GM12878 (cell line): ENCODE results near the gene PAK6. TPM values are rescaled to one million over a fixed set of nuclear protein-coding genes. Genes with fewer than 3 reads are reported as not detected.

ENCODE experiments used
- ATAC-seq: fragments of 200-7000 bp; cut with Tn5 transposase; 3 replicates; pipeline ENCODE4 v1.9.1; 2020; ENCODE audit warnings: mild to moderate bottlenecking, moderate library complexity
- BruUV-seq: library from RNA; stranded (reverse); fragments of 400-500 nt; replicated peaks from 2 replicates; lab custom pipeline; 2021; lab: Mats Ljungman, UMichigan
- CTCF ChIA-PET: fragments of 300-600 bp; sonication (Branson Sonifier 250); formaldehyde crosslinking; extraction: SDS; loops from one replicate; lab custom pipeline; 2021; ENCODE audit warnings: inconsistent platforms; lab: Yijun Ruan, JAX
- POLR2A ChIA-PET: fragments of 350-600 bp; formaldehyde crosslinking; extraction: SDS; loops from one replicate; lab custom pipeline; 2021; ENCODE audit warnings: inconsistent platforms; lab: Charles Lee
- RAD21 ChIA-PET: fragments of 300-600 bp; sonication (Branson Sonifier 250); formaldehyde crosslinking; loops from one replicate; lab custom pipeline; 2023; ENCODE audit warnings: antibody characterized with exemption; ENCODE audit not compliant: unreplicated experiment; lab: Charles Lee
- SMC1A ChIA-PET: fragments of 300-600 bp; sonication (Branson Sonifier 250); formaldehyde crosslinking; loops from one replicate; lab custom pipeline; 2023; ENCODE audit not compliant: unreplicated experiment, uncharacterized antibody; lab: Charles Lee
- DNase-seq: peaks from one replicate; pipeline ENCODE4 v3.0.0-alpha.2; 2011; ENCODE audit warnings: low read depth, low spot score
- FAIRE-seq: peaks from 3 replicates; lab custom pipeline; 2011; peaks lifted over from hg19 to GRCh38; lab: Jason Lieb, UNC
- H2AFZ ChIP-seq: 2 replicates; pipeline ENCODE4 v1.6.0; 2011; ENCODE audit warnings: low read depth, low read length, control low read depth; ENCODE audit not compliant: control insufficient read depth
- H3K27ac ChIP-seq: 2 replicates; pipeline ENCODE4 v1.5.1; 2011; ENCODE audit warnings: control low read depth; ENCODE audit not compliant: control insufficient read depth, insufficient read depth
- H3K27me3 ChIP-seq, 2 experiments: replicated peaks in 1 of 2; 2 replicates each; pipeline versions ENCODE4 v1.6.0 to v1.6.1; 2011; ENCODE audit warnings: low read length in 1 of 2; ENCODE audit not compliant: control insufficient read depth in 2 of 2, insufficient read depth in 2 of 2
- H3K36me3 ChIP-seq, 2 experiments: 2 replicates each; pipeline ENCODE4 v1.5.1; 2011; ENCODE audit warnings: low read length in 1 of 2; ENCODE audit not compliant: control insufficient read depth in 2 of 2, insufficient read depth in 2 of 2
- H3K4me1 ChIP-seq: 2 replicates; pipeline ENCODE4 v1.6.1; 2011; ENCODE audit warnings: mild to moderate bottlenecking, low read length, moderate library complexity, mixed read lengths; ENCODE audit not compliant: control insufficient read depth, insufficient read depth
- H3K4me2 ChIP-seq: 2 replicates; pipeline ENCODE4 v1.6.0; 2011; ENCODE audit warnings: control low read depth; ENCODE audit not compliant: control insufficient read depth, insufficient read depth
- H3K4me3 ChIP-seq: fragments of 200-600 bp; sonication (generic); 2 replicates; pipeline ENCODE4 v1.5.1; 2016
- H3K79me2 ChIP-seq: 2 replicates; pipeline ENCODE4 v1.6.0; 2011; ENCODE audit warnings: low read length; ENCODE audit not compliant: control insufficient read depth, insufficient read depth
- H3K9ac ChIP-seq: 2 replicates; pipeline ENCODE4 v1.8.0; 2011; ENCODE audit warnings: low read length, control low read depth, mixed read lengths; ENCODE audit not compliant: control insufficient read depth, insufficient read depth
- H3K9me3 ChIP-seq: replicated peaks from 3 replicates; pipeline ENCODE4 v1.5.1; 2011; ENCODE audit warnings: mild to moderate bottlenecking, low read length; ENCODE audit not compliant: control insufficient read depth, insufficient read depth
- H4K20me1 ChIP-seq: 2 replicates; pipeline ENCODE4 v1.6.0; 2011; ENCODE audit not compliant: control insufficient read depth, insufficient read depth
- BMI1 ChIP-seq: fragments of 450-650 bp; IDR thresholded peaks from 2 replicates; pipeline ENCODE4 v1.6.1; 2016; ENCODE audit warnings: mild to moderate bottlenecking, moderate library complexity, borderline replicate concordance
- CTCF ChIP-seq, 3 experiments: IDR thresholded peaks in 2 of 3; conservative IDR thresholded peaks in 1 of 3; 2 replicates each; pipeline ENCODE4 v1.5.1; 2011; ENCODE audit warnings: low read depth in 3 of 3, low read length in 3 of 3, mild to moderate bottlenecking in 3 of 3, control low read depth in 2 of 3, moderate library complexity in 2 of 3, inconsistent platforms in 1 of 3, mixed read lengths in 1 of 3; ENCODE audit not compliant: control insufficient read depth in 2 of 3, insufficient read depth in 1 of 3; ENCODE audit errors: extremely low read depth in 1 of 3
- ETV6 ChIP-seq, 2 experiments: fragments of 450-650 bp in 1 of 2; IDR thresholded peaks in 1 of 2; conservative IDR thresholded peaks in 1 of 2; 2 replicates each; pipeline ENCODE4 v1.6.1; 2014; ENCODE audit warnings: antibody characterized with exemption in 1 of 2, borderline replicate concordance in 1 of 2, low read depth in 1 of 2, mild to moderate bottlenecking in 1 of 2, moderate library complexity in 1 of 2
- HCFC1 ChIP-seq: fragments of 150-350 bp; IDR thresholded peaks from 2 replicates; pipeline ENCODE4 v1.6.1; 2014; ENCODE audit warnings: low read length
- IKZF1 ChIP-seq: fragments of 450-650 bp; conservative IDR thresholded peaks from 2 replicates; pipeline ENCODE4 v1.6.1; 2017; ENCODE audit warnings: antibody characterized with exemption, mild to moderate bottlenecking
- POU2F2 ChIP-seq: IDR thresholded peaks from 3 replicates; pipeline ENCODE4 v1.6.1; 2011; ENCODE audit warnings: low read depth, mild to moderate bottlenecking, low read length, borderline replicate concordance
- RAD21 ChIP-seq: IDR thresholded peaks from 2 replicates; pipeline ENCODE4 v1.6.1; 2011; ENCODE audit warnings: mild to moderate bottlenecking, low read depth, low read length, moderate library complexity; ENCODE audit not compliant: insufficient read depth
- RUNX3 ChIP-seq: IDR thresholded peaks from 2 replicates; pipeline ENCODE4 v1.6.1; 2012; ENCODE audit warnings: low read length, inconsistent platforms
- SMC3 ChIP-seq: IDR thresholded peaks from 2 replicates; pipeline ENCODE4 v1.6.1; 2011; ENCODE audit warnings: low read length, improper control_type of control experiment, borderline replicate concordance
- YY1 ChIP-seq: IDR thresholded peaks from 2 replicates; pipeline ENCODE4 v1.6.1; 2011; ENCODE audit warnings: low read depth, mild to moderate bottlenecking, low read length
- ZZZ3 ChIP-seq: IDR thresholded peaks from 2 replicates; pipeline ENCODE4 v1.6.1; 2011; ENCODE audit warnings: low read depth; ENCODE audit not compliant: control insufficient read depth, insufficient read length
- WGBS: methylation state at CpG from one replicate; pipeline ENCODE4 v1.1.6; 2016; ENCODE audit warnings: low lambda C conversion rate; ENCODE audit not compliant: insufficient replicate concordance, insufficient coverage; ENCODE audit errors: missing lambda C conversion rate; 5-methylcytosine and 5-hydroxymethylcytosine counted together
- in situ Hi-C: fragments of 300-500 bp; cut with MboI; formaldehyde crosslinking; loops from 9 replicates; pipeline ENCODE4 v1.14.3; 2018; ENCODE audit warnings: mixed read lengths
- intact Hi-C: fragments of 100-400 bp; cut with micrococcal nuclease; formaldehyde crosslinking; loops from one replicate; pipeline ENCODE4 v1.14.2; 2022; ENCODE audit not compliant: unreplicated experiment
- polyA plus RNA-seq, 11 experiments: library from polyadenylated mRNA; depleted of rRNA in 4 of 11; unstranded in 6 of 11; stranded (reverse) in 5 of 11; fragments of >200 nt; fragmentation: Nextera tagmentation in 4 of 11; fragmentation: Illumina TruSeq in 1 of 11; extraction: Ambion mirVana in 4 of 11; extraction: Trizol in 1 of 11; gene quantifications; 1 replicate in 1 of 11; 2 replicates in 10 of 11; pipeline versions ENCODE4 v1.2.1 to v1.2.3, GENCODE V29; 2011 to 2016; ENCODE audit warnings: inconsistent platforms in 2 of 11, missing spikeins in 2 of 11, low read depth in 1 of 11
- total RNA-seq, 4 experiments: library from RNA; depleted of rRNA in 3 of 4; stranded (reverse); fragments of >200 nt in 3 of 4; fragmentation: Illumina TruSeq in 1 of 4; extraction: Trizol in 1 of 4; gene quantifications; 2 replicates each; pipeline versions ENCODE4 v1.2.1 to v1.2.3, GENCODE V29; 2013 to 2021
- TF ChIP-seq, protein P1 (sequence below): IDR thresholded peaks from 2 replicates; pipeline ENCODE4 v1.6.1; 2011; ENCODE audit warnings: mild to moderate bottlenecking, low read depth, low read length, moderate library complexity; ENCODE audit not compliant: insufficient replicate concordance
- TF ChIP-seq, protein P2 (sequence below): fragments of 450-650 bp; IDR thresholded peaks from 2 replicates; pipeline ENCODE4 v1.6.1; 2017; ENCODE audit warnings: mild to moderate bottlenecking, low read depth, inconsistent platforms; ENCODE audit not compliant: poor library complexity, severe bottlenecking

The PAK6 gene
- total and polyA plus RNA-seq, 10 of the 15 experiments (the other 5 are each of a cell fraction or from before 2014, with no cell fraction given) = 0.07 to 0.92 (median 0.31) TPM; not detected in 2

- BruUV-seq = no TSS peak
- SMC1A ChIA-PET = interaction anchor here (0.5 to 10.0 kb wide), 9 partner anchors 10 to 1676 kb away, joined by 3 to 83 read pairs (median 3); no protein-coding TSS in a partner anchor
- intact Hi-C loops = loop anchor here (1.0 kb wide), 1 partner anchor 31 kb away; no protein-coding TSS in a partner anchor
- Histone ChIP-seq H3K27me3 (peaks cover 0 to 3% of the 10 kb centered on the region in 2 experiments; a peak in 2 of 4 replicates), H2AFZ (no peak overlapping the region), H3K79me2 (no peaks in the 10 kb centered on the region), H3K4me2 (no peak overlapping the region), H3K4me1 (peaks cover 12% of the 10 kb centered on the region), H4K20me1 (no peaks in the 10 kb centered on the region), H3K4me3 (no peak overlapping the region), H3K9ac (no peak overlapping the region), H3K9me3 (no peaks in the 10 kb centered on the region), H3K27ac (no peak overlapping the region), H3K36me3 (no peaks in the 10 kb centered on the region)
- POLR2A ChIA-PET = no interaction called here
- TF ChIP-seq ZZZ3 (no peak), SMC3 (peak; percentile 70), CTCF (IDR thresholded peaks at IDR 0.05 in 2 of 3, conservative IDR thresholded peaks at IDR 0.05 in 1 of 3; ENCODE audit: control insufficient read depth in 2 of 3, extremely low read depth in 1 of 3, insufficient read depth in 1 of 3, low read depth in 3 of 3, low read length in 3 of 3) (peak; percentile 68 to 79 (median 70)), ETV6 (conservative IDR thresholded peaks at IDR 0.05 in 1 of 2, IDR thresholded peaks at IDR 0.05 in 1 of 2; ENCODE audit: borderline replicate concordance in 1 of 2, low read depth in 1 of 2) (peak in 1 of 2 experiments; percentile 16; a peak in 1 of 4 replicates), POU2F2 (peak; percentile 63; the same call in 1 of the 3 replicates), IKZF1 (peak; percentile 24; the same call in 1 of the 2 replicates), YY1 (0 out of 2 replicates have a peak, but pooled peaks have one; percentile 34), BMI1 (no peak), RUNX3 (peak; percentile 70), HCFC1 (no peak), RAD21 (peak; percentile 90)
- TF ChIP-seq, protein P1, sequence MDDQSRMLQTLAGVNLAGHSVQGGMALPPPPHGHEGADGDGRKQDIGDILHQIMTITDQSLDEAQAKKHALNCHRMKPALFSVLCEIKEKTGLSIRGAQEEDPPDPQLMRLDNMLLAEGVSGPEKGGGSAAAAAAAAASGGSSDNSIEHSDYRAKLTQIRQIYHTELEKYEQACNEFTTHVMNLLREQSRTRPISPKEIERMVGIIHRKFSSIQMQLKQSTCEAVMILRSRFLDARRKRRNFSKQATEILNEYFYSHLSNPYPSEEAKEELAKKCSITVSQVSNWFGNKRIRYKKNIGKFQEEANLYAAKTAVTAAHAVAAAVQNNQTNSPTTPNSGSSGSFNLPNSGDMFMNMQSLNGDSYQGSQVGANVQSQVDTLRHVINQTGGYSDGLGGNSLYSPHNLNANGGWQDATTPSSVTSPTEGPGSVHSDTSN = no peak
- TF ChIP-seq, protein P2, sequence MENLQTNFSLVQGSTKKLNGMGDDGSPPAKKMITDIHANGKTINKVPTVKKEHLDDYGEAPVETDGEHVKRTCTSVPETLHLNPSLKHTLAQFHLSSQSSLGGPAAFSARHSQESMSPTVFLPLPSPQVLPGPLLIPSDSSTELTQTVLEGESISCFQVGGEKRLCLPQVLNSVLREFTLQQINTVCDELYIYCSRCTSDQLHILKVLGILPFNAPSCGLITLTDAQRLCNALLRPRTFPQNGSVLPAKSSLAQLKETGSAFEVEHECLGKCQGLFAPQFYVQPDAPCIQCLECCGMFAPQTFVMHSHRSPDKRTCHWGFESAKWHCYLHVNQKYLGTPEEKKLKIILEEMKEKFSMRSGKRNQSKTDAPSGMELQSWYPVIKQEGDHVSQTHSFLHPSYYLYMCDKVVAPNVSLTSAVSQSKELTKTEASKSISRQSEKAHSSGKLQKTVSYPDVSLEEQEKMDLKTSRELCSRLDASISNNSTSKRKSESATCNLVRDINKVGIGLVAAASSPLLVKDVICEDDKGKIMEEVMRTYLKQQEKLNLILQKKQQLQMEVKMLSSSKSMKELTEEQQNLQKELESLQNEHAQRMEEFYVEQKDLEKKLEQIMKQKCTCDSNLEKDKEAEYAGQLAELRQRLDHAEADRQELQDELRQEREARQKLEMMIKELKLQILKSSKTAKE = no peak
- ATAC-seq (peak; percentile 58), DNase-seq (peak; percentile 17), FAIRE-seq (no peak)
- in situ Hi-C loops = loop anchor here (5.0 kb wide), 1 partner anchor 33 kb away; no protein-coding TSS in a partner anchor
- CTCF ChIA-PET = interaction anchor here (0.5 to 17.6 kb wide), 26 partner anchors 10 to 421 kb away, joined by 3 to 336 read pairs (median 4); partner anchors contain the start of genes ANKRD63, CCDC9B, INAFM2 and SRP14
- RAD21 ChIA-PET = interaction anchor here (1.3 to 6.8 kb wide), 4 partner anchors 27 to 265 kb away, joined by 4 to 87 read pairs (median 12); no protein-coding TSS in a partner anchor
- WGBS = 22% methylated on average over 4 of the region's 4 CpGs
Measured at GRCh38 chr15:40310001-40310959, 71.4 kb downstream of the PAK6 start.
